Subcutaneous abdominal adipose tissue (tissue), 5 donors: ENCODE data around the gene FBXL19.
"Not testable (repeated sequence)": the region's sequence is repeated elsewhere in the genome, so short reads cannot be mapped to it uniquely, and the experiment has no call there.

Experiments
- H3K27ac ChIP-seq: one replicate; pipeline ENCODE4 v1.7.0; 2013; ENCODE audit warnings: low read depth, mild to moderate bottlenecking, inconsistent platforms, low read length, moderate library complexity
- H3K27me3 ChIP-seq, 5 donors: one replicate each; pipeline ENCODE4 v1.7.0; 2013; ENCODE audit warnings: low read length in 5 of 5, inconsistent platforms in 1 of 5; ENCODE audit not compliant: control insufficient read depth in 5 of 5, insufficient read depth in 4 of 5
- H3K36me3 ChIP-seq, 5 donors: one replicate each; pipeline ENCODE4 v1.7.0; 2013; ENCODE audit warnings: low read length in 5 of 5; ENCODE audit not compliant: control insufficient read depth in 5 of 5, insufficient read depth in 5 of 5
- H3K4me1 ChIP-seq, 5 donors: one replicate each; pipeline ENCODE4 v1.7.0; 2013; ENCODE audit warnings: low read length in 5 of 5, mild to moderate bottlenecking in 3 of 5, moderate library complexity in 1 of 5; ENCODE audit not compliant: control insufficient read depth in 5 of 5, insufficient read depth in 5 of 5
- H3K4me3 ChIP-seq, 5 donors: one replicate each; pipeline ENCODE4 v1.7.0; 2013; ENCODE audit warnings: low read length in 5 of 5, low read depth in 1 of 5
- H3K9ac ChIP-seq, 5 donors: one replicate each; pipeline ENCODE4 v1.7.0; 2013; ENCODE audit warnings: low read length in 5 of 5, mild to moderate bottlenecking in 4 of 5, moderate library complexity in 3 of 5
- H3K9me3 ChIP-seq, 5 donors: one replicate each; pipeline ENCODE4 v1.7.0; 2013; ENCODE audit warnings: low read length in 5 of 5; ENCODE audit not compliant: control insufficient read depth in 5 of 5
- donor health status: healthy.
- donor health status: healthy.
- donor health status: healthy.
- donor health status: healthy.
- donor health status: healthy.

Gene FBXL19

DNA sequence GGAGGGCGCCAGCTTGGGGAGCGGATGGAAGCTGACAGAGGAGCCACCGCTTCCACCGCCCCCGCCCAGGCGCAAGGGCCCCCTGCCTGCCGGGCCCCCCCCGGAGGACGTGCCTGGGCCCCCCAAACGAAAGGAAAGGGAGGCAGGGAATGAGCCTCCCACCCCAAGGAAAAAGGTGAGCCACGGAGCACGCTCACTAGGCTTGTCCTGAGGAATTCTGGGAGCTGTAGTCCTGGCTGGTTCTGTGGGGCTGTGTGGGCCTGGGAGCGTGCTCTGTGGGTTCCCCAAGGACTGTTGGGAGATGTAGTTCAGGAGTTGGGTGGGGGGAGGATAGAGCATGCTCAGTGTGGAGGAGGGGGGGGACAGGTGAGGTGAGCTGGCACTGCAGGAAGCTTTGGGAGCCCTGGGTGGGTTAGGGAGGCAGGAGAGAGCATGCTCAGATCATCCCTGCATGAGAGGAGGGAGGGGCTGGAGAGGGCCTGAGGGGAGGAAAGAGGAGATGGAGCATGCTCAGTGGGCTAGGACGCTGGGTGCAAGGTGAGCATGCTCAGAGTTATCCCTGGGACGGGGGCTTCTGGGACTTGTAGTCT, 4.5 kb downstream of the FBXL19 start:
- Histone ChIP-seq H3K36me3 (peaks cover 7 to 53% (median 28%) of the 10 kb centered on the region in 5 donors), H3K27me3 (no peaks in the 10 kb centered on the region), H3K4me3 (no peak overlapping the region), H3K4me1 (peaks cover 4 to 13% (median 8%) of the 10 kb centered on the region in 5 donors), H3K9ac (no peak overlapping the region), H3K9me3 (no peaks in the 10 kb centered on the region), H3K27ac (no peak overlapping the region)

DNA sequence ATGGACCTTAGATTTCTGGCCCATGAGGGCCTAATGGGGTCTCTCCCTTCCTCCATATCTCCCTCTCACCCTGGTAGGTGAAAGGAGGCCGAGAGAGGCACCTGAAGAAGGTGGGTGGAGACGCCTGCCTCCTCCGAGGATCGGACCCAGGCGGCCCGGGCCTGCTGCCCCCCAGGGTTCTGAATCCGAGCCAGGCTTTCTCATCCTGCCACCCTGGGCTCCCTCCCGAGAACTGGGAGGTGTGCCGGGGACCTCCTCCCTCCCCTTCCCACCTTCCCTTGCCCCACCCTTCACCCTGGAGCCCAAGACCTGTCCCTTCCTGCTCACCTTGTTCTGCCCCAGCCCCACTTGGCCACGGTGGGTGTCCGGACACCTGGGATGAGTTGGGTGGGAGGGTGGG, 5.0 kb downstream of the FBXL19 start:
- Histone ChIP-seq H3K27ac (no peak overlapping the region), H3K4me1 (peaks cover 1 to 11% (median 8%) of the 10 kb centered on the region in 5 donors)

DNA sequence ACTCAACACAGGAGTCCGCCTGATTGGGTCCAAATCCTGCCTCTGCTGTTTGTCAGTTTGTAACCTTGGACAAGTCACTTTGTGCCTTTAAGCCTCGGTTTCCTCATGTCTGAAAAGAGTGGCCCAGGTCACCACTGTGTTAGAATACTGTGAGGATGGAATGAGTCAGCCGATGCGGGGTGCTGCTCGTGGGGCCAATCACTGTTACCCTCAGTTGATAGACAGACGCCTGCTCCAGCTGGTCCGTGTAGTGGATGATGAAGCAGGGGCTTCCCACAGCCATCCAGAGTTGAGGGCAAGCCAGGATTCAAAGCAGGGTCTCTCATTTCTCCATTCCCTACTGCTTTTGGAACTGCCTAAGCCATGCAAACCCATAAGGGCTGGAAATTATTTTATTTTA, 5.8 kb downstream of the FBXL19 start:
- Histone ChIP-seq H3K9me3 (no peaks in the 10 kb centered on the region), H3K4me1 (peaks cover 1 to 9% (median 8%) of the 10 kb centered on the region in 5 donors), H3K4me3 (no peak overlapping the region), H3K9ac (no peak overlapping the region), H3K27me3 (no peaks in the 10 kb centered on the region), H3K36me3 (peaks cover 7 to 54% (median 28%) of the 10 kb centered on the region in 5 donors), H3K27ac (no peak overlapping the region)

More for the DNA sequence above, 5.0 kb downstream of the FBXL19 start:
- no peak overlapping the region for H3K9ac ChIP-seq
- H3K9me3 ChIP-seq: no peaks in the 10 kb centered on the region
- H3K36me3 ChIP-seq: peaks cover 7 to 54% (median 28%) of the 10 kb centered on the region in 5 donors
- H3K4me3 ChIP-seq: no peak overlapping the region
- no peaks in the 10 kb centered on the region for H3K27me3 ChIP-seq

DNA sequence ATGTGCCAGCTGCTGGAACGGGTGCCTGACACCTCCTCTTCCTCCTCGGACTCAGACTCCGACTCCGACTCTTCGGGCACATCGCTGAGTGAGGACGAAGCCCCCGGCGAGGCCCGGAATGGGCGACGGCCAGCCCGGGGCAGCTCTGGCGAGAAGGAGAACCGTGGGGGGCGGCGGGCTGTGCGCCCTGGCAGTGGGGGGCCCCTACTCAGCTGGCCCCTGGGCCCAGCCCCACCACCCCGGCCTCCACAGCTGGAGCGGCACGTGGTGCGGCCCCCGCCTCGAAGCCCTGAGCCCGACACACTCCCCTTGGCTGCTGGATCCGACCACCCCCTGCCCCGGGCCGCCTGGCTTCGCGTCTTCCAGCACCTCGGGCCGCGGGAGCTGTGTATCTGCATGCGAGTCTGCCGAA, 6.8 kb downstream of the FBXL19 start:
- H3K27ac ChIP-seq: no peak overlapping the region
- no peak overlapping the region for H3K9ac ChIP-seq
- peaks cover 7 to 58% (median 28%) of the 10 kb centered on the region in 5 donors for H3K36me3 ChIP-seq
- no peaks in the 10 kb centered on the region for H3K27me3 ChIP-seq
- H3K4me1 ChIP-seq: peaks cover 0 to 3% (median 0%) of the 10 kb centered on the region in 5 donors
- H3K4me3 ChIP-seq: no peak overlapping the region
- H3K9me3 ChIP-seq: no peaks in the 10 kb centered on the region

DNA sequence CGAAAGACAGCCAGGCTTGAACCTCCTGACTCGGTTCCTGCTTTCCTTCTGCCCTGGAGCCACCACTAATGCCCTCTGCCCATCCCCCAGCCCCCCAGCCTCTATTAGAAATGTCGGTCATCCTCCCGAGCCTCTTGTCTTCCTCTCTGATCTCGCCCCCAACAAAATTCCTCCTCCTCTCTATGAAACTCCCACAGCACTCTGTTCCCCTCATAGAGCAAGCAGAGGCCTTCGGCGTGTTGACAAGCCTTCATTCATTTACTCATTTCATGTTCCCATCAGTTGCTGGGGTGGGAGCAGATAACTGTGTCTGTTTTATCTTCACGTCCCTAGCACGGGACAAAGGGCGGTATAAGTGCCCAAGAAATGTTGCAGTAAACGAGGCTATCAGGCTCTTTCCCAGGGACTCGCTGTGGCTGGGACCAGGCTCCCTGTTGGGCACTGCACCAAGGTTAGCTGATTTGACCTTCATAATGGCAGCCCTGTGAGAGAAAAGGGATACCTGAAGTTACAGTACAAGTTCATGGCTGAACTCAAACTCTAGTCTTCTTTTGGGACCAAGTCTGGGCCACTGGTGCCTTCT, 7.8 kb downstream of the FBXL19 start:
- Histone ChIP-seq H3K36me3 (peaks cover 7 to 59% (median 29%) of the 10 kb centered on the region in 5 donors), H3K27ac (no peak overlapping the region), H3K9ac (no peak overlapping the region), H3K4me1 (peaks cover 0 to 4% (median 0%) of the 10 kb centered on the region in 5 donors), H3K4me3 (no peak overlapping the region), H3K27me3 (no peaks in the 10 kb centered on the region), H3K9me3 (no peaks in the 10 kb centered on the region)

DNA sequence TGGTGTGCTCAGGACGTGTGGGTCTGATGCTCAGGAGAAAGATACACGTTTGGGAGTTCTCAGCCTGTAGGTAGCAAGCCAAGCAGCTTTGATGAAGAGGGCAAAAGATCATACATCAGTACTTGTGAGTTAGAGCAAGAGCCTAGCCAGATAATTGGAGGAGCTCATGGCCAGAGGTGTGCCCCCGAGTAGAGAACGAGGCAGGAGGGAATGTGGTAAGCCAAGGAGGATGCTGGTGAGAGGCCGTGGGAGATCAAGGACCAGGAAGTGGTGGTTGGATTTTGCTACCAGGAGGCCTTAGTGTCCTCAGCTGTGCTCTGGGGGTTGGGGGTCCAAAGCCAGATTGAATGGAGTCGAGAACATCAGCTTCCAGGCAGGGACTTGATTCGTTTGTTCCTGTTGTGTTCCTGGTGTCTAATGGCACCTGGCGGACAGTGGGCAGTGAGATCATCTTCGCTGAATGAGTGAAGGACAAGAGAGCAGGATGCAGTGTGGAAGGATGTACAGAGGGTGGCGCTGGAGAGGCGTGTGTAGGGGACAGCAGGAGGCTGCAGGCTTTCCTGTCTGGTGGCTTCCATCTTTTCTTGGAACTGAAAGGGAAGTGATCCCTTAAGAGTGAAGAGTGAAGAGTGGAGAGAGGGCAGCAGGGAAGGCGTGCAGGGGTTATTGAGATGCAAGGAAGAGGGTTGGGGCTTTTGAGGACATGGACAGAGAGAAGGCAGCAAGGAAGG, 11.6 kb downstream of the FBXL19 start:
- Histone ChIP-seq H3K4me1 (peaks cover 0 to 10% (median 0%) of the 10 kb centered on the region in 5 donors), H3K9ac (no peak overlapping the region), H3K36me3 (peaks cover 7 to 43% (median 25%) of the 10 kb centered on the region in 5 donors), H3K27me3 (no peaks in the 10 kb centered on the region), H3K9me3 (no peaks in the 10 kb centered on the region), H3K4me3 (no peak overlapping the region), H3K27ac (no peak overlapping the region)

DNA sequence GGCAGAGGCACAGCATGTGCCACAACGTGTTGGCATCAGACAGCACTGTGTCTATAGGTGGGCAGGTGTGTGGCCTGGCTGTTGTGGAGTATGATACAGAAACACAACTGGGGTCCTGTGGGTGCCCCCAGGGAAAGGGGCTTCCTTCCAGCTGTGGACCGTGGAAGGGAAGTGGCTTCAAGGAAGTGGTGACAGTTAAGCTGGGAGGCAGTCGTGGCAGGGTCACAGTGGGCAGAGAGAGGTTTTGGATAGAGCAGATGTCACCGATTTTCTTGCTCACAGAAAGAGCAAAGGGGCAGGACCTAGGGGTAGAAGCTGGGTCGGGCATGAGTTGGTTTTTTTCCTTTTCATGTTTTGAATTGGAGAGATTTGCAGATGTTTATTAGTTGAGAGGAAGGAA, 14.3 kb downstream of the FBXL19 start:
- Histone ChIP-seq H3K9me3 (no peaks in the 10 kb centered on the region), H3K9ac (no peak overlapping the region), H3K27me3 (no peaks in the 10 kb centered on the region), H3K36me3 (peaks cover 0 to 24% (median 7%) of the 10 kb centered on the region in 5 donors), H3K27ac (no peak overlapping the region), H3K4me3 (no peak overlapping the region), H3K4me1 (peaks cover 2 to 18% (median 6%) of the 10 kb centered on the region in 5 donors)

DNA sequence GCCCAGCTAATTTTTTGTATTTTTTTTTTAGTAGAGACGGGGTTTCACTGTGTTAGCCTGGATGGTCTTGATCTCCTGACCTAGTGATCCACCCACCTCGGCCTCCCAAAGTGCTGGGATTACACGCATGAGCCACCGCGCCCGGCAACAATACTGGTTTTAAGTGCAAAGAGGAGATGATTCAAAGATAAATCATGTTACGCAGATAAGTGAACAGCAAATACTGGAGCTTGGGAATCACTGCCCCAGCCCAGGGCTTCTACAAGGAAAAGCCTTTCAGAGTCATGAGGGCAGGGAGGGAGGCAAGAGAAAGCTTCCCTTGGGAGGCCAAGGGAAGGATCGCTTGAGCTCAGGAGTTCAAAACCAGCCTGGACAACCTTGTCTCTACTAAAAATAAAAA, 16.2 kb downstream of the FBXL19 start:
- Histone ChIP-seq H3K4me1 (peaks cover 2 to 18% (median 6%) of the 10 kb centered on the region in 5 donors), H3K36me3 (peaks cover 3 to 32% (median 15%) of the 10 kb centered on the region in 5 donors)
- H3K27ac ChIP-seq, H3K27me3 ChIP-seq, H3K9me3 ChIP-seq, H3K4me3 ChIP-seq, H3K9ac ChIP-seq: not testable (repeated sequence)

DNA sequence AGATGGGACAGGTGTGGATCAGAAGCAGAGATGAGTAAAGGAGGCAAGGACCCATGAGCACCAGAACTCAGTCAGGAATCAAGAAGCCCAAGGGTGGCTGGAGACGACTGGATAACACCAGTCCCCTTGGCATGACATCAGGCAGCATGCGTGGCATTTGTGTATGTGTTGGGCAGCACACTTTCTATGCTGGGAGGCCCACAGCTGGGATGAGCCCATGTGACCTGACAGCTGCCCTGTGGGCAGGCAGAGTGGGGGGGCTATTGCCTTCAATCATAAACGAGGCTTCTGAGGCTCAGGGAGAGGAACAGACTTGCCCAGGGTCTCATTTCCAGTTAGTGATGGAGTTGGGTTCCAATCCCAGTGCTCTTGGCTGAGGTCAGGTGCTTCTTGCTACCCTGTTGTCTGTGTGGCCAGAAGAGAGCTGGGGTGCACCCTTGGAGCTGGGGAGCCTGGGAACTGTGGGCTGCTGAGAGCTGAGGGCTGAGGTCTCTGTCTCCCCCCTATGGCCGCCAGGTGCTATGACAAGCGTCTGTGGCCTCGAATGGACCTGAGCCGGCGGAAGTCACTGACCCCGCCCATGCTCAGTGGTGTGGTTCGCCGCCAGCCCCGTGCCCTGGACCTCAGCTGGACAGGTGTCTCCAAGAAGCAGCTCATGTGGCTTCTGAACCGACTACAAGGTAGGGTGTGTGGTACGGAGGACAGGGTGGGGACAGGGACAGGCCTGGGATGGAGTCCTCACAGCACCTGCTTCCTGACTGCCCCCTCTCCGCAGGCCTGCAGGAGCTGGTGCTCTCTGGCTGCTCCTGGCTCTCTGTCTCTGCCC, 18.4 kb downstream of the FBXL19 start:
- peak overlapping the region in 1 of 5 donors; percentile 19 for H3K4me3 ChIP-seq

More for the DNA sequence above, 18.4 kb downstream of the FBXL19 start:
- Histone ChIP-seq H3K9ac (peak overlapping the region in 1 of 5 donors; percentile 41), H3K36me3 (peaks cover 3 to 34% (median 17%) of the 10 kb centered on the region in 5 donors), H3K27ac (no peak overlapping the region), H3K4me1 (peaks cover 2 to 14% (median 6%) of the 10 kb centered on the region in 5 donors), H3K9me3 (no peaks in the 10 kb centered on the region), H3K27me3 (no peaks in the 10 kb centered on the region)
